Activated CD4-positive, alpha-beta T cell treated with anti-CD3 and anti-CD28 coated beads, Interleukin-2, amount 10 ng/mL, durations not matched to agents 7 days and 5 days (primary cell): ENCODE measurements around the gene EVI5L. TPM values are rescaled to one million over a fixed set of nuclear protein-coding genes. Genes with fewer than 3 reads are reported as not detected.

Experiments used
- CTCF ChIA-PET: fragments of 350-600 bp; sonication (Branson Sonifier 250); formaldehyde crosslinking; loops from one replicate; lab custom pipeline; 2021; ENCODE audit warnings: antibody characterized with exemption; lab: Charles Lee
- POLR2A ChIA-PET: fragments of 350-600 bp; sonication (Branson Sonifier 250); formaldehyde crosslinking; loops from one replicate; lab custom pipeline; 2021; ENCODE audit warnings: antibody characterized with exemption; lab: Charles Lee
- DNase-seq: peaks from one replicate; pipeline ENCODE4 v3.0.0-alpha.2; 2020
- H3K27ac Mint-ChIP-seq: one replicate; pipeline ENCODE4 v1.8.0; 2021; ENCODE audit warnings: mild to moderate bottlenecking, moderate library complexity, mixed read lengths
- H3K27me3 Mint-ChIP-seq: one replicate; pipeline ENCODE4 v1.8.0; 2021; ENCODE audit warnings: mixed read lengths
- H3K36me3 Mint-ChIP-seq: one replicate; pipeline ENCODE4 v1.8.0; 2021; ENCODE audit warnings: low read depth, mixed read lengths
- H3K4me1 Mint-ChIP-seq: one replicate; pipeline ENCODE4 v1.8.0; 2021; ENCODE audit warnings: mixed read lengths
- H3K4me3 Mint-ChIP-seq: one replicate; pipeline ENCODE4 v1.8.0; 2021; ENCODE audit warnings: mild to moderate bottlenecking, moderate library complexity, mixed read lengths
- H3K9me3 Mint-ChIP-seq: one replicate; pipeline ENCODE4 v1.8.0; 2021; ENCODE audit warnings: mixed read lengths
- total RNA-seq, 2 experiments: library from RNA; stranded (reverse); gene quantifications; one replicate each; pipeline ENCODE4 v1.2.3, GENCODE V29; 2021

Gene EVI5L
- total RNA-seq, 2 experiments from 2014 or later = 9.7 to 11.2 TPM

GRCh38 chr19:7874076-7874896, 44.3 kb downstream of the EVI5L start, which contains the start of gene PRR36:
Gene PRR36, minus strand, starts transcription at chr19:7874390. Its CDS starts 701 bp downstream, at chr19:7873689.
- no peak for DNase-seq
- Mint-ChIP-seq H3K27ac (no peak within 1 kb of the TSS), H3K27me3 (peaks cover 34% of the 10 kb centered on the region), H3K36me3 (no peaks in the 10 kb centered on the region), H3K4me3 (peak within 1 kb of the TSS; percentile 58), H3K9me3 (no peaks in the 10 kb centered on the region), H3K4me1 (peaks cover 32% of the 10 kb centered on the region)
- ChIA-PET POLR2A (no interaction called here), CTCF (interaction anchor here (0.6 to 1.5 kb wide), 4 partner anchors 12 to 29 kb away, joined by 3 to 4 read pairs (median 3); partner anchors contain the start of gene MAP2K7)

- Mint-ChIP-seq H3K4me1 (peaks cover 31% of the 10 kb centered on the region), H3K36me3 (no peaks in the 10 kb centered on the region), H3K27ac (no peak overlapping the region), H3K27me3 (peaks cover 34% of the 10 kb centered on the region), H3K4me3 (peak overlapping the region; percentile 48), H3K9me3 (no peaks in the 10 kb centered on the region)
- no peak for DNase-seq
- ChIA-PET CTCF (interaction anchor here (0.8 to 1.5 kb wide), 3 partner anchors 13 to 28 kb away, joined by 3 to 4 read pairs (median 3); partner anchors contain the start of gene MAP2K7), POLR2A (no interaction called here)
These were observed 44.9 kb downstream of the EVI5L start for GRCh38 chr19:7874897-7875273.

GRCh38 chr19:7877249-7877836, 47.3 kb downstream of the EVI5L start:
- POLR2A ChIA-PET = no interaction called here
- CTCF ChIA-PET = interaction anchor here (0.7 to 1.4 kb wide), 4 partner anchors 9 to 28 kb away, joined by 3 to 4 read pairs (median 3); partner anchors contain the start of genes LRRC8E and MAP2K7
- H3K27me3 Mint-ChIP-seq = peaks cover 22% of the 10 kb centered on the region
- H3K27ac Mint-ChIP-seq = no peak overlapping the region
- no peaks in the 10 kb centered on the region for H3K9me3 Mint-ChIP-seq
- no peaks in the 10 kb centered on the region for H3K36me3 Mint-ChIP-seq
- peaks cover 12% of the 10 kb centered on the region for H3K4me1 Mint-ChIP-seq
- DNase-seq = no peak
- H3K4me3 Mint-ChIP-seq = no peak overlapping the region

GRCh38 chr19:7879111-7879807, 49.2 kb downstream of the EVI5L start:
- ChIA-PET CTCF (interaction anchor here (1.4 to 1.5 kb wide), 2 partner anchors 10 to 26 kb away, joined by 4 to 8 read pairs; no protein-coding TSS in a partner anchor), POLR2A (no interaction called here)
- DNase-seq = no peak
- no peaks in the 10 kb centered on the region for H3K36me3 Mint-ChIP-seq
- no peak overlapping the region for H3K27ac Mint-ChIP-seq
- H3K4me3 Mint-ChIP-seq = no peak overlapping the region
- peaks cover 14% of the 10 kb centered on the region for H3K27me3 Mint-ChIP-seq
- peaks cover 9% of the 10 kb centered on the region for H3K4me1 Mint-ChIP-seq
- no peaks in the 10 kb centered on the region for H3K9me3 Mint-ChIP-seq

- Mint-ChIP-seq H3K4me1 (peaks cover 7% of the 10 kb centered on the region), H3K27me3 (peaks cover 10% of the 10 kb centered on the region), H3K4me3 (no peak overlapping the region), H3K9me3 (no peaks in the 10 kb centered on the region), H3K36me3 (no peaks in the 10 kb centered on the region), H3K27ac (no peak overlapping the region)
- ChIA-PET CTCF (interaction anchor here (1.4 to 1.5 kb wide), 2 partner anchors 10 to 26 kb away, joined by 4 to 8 read pairs; no protein-coding TSS in a partner anchor), POLR2A (no interaction called here)
- peak; percentile 35 for DNase-seq
These were observed 49.8 kb downstream of the EVI5L start for GRCh38 chr19:7879836-7880235.

GRCh38 chr19:7881910-7882309, 51.9 kb downstream of the EVI5L start:
- H3K27me3 Mint-ChIP-seq = peaks cover 2% of the 10 kb centered on the region
- H3K4me1 Mint-ChIP-seq = peaks cover 3% of the 10 kb centered on the region
- H3K36me3 Mint-ChIP-seq = no peaks in the 10 kb centered on the region
- H3K27ac Mint-ChIP-seq = no peak overlapping the region
- ChIA-PET POLR2A (no interaction called here), CTCF (interaction anchor here (0.5 to 2.3 kb wide), 4 partner anchors 13 to 20 kb away, joined by 3 to 7 read pairs (median 4); no protein-coding TSS in a partner anchor)
- no peak overlapping the region for H3K4me3 Mint-ChIP-seq
- H3K9me3 Mint-ChIP-seq = no peaks in the 10 kb centered on the region
- DNase-seq = no peak

- CTCF ChIA-PET = interaction anchor here (0.6 to 2.3 kb wide), 6 partner anchors 11 to 1226 kb away, joined by 3 to 7 read pairs (median 3); partner anchors contain the start of gene MAP2K7
These were observed 53.1 kb downstream of the EVI5L start for GRCh38 chr19:7883105-7883504.

GRCh38 chr19:7883796-7884570, 54.0 kb downstream of the EVI5L start:
- no peaks in the 10 kb centered on the region for H3K9me3 Mint-ChIP-seq
- no peak overlapping the region for H3K27ac Mint-ChIP-seq
- no peaks in the 10 kb centered on the region for H3K36me3 Mint-ChIP-seq
- H3K4me1 Mint-ChIP-seq = peaks cover 6% of the 10 kb centered on the region
- ChIA-PET POLR2A (no interaction called here), CTCF (interaction anchor here (0.6 to 2.3 kb wide), 6 partner anchors 10 to 1225 kb away, joined by 3 to 7 read pairs (median 3); partner anchors contain the start of gene MAP2K7)
- peaks cover 7% of the 10 kb centered on the region for H3K27me3 Mint-ChIP-seq
- DNase-seq = no peak
- H3K4me3 Mint-ChIP-seq = no peak overlapping the region

More at GRCh38 chr19:7883105-7883504, 53.1 kb downstream of the EVI5L start:
- Mint-ChIP-seq H3K27me3 (peaks cover 3% of the 10 kb centered on the region), H3K4me1 (peaks cover 3% of the 10 kb centered on the region), H3K9me3 (no peaks in the 10 kb centered on the region), H3K27ac (no peak overlapping the region), H3K36me3 (no peaks in the 10 kb centered on the region), H3K4me3 (no peak overlapping the region)
- POLR2A ChIA-PET = no interaction called here
- no peak for DNase-seq

- H3K9me3 Mint-ChIP-seq = no peaks in the 10 kb centered on the region
- H3K36me3 Mint-ChIP-seq = no peaks in the 10 kb centered on the region
- DNase-seq = no peak
- peaks cover 7% of the 10 kb centered on the region for H3K4me1 Mint-ChIP-seq
- ChIA-PET POLR2A (no interaction called here), CTCF (interaction anchor here (1.0 kb wide), 1 partner anchor 17 kb away, joined by 4 read pairs; no protein-coding TSS in a partner anchor)
- H3K27ac Mint-ChIP-seq = no peak overlapping the region
- no peak overlapping the region for H3K4me3 Mint-ChIP-seq
- H3K27me3 Mint-ChIP-seq = peaks cover 11% of the 10 kb centered on the region
These were observed 55.8 kb downstream of the EVI5L start for GRCh38 chr19:7885818-7886217.

- no peak overlapping the region for H3K4me3 Mint-ChIP-seq
- peaks cover 7% of the 10 kb centered on the region for H3K4me1 Mint-ChIP-seq
- H3K9me3 Mint-ChIP-seq = no peaks in the 10 kb centered on the region
- H3K36me3 Mint-ChIP-seq = no peaks in the 10 kb centered on the region
- H3K27ac Mint-ChIP-seq = no peak overlapping the region
- POLR2A ChIA-PET = no interaction called here
- peaks cover 14% of the 10 kb centered on the region for H3K27me3 Mint-ChIP-seq
- CTCF ChIA-PET = interaction anchor here (1.0 to 2.1 kb wide), 4 partner anchors 10 to 30 kb away, joined by 3 to 7 read pairs (median 4); partner anchors contain the start of gene MAP2K7
- DNase-seq = no peak
These were observed 57.6 kb downstream of the EVI5L start for GRCh38 chr19:7887408-7888144.

GRCh38 chr19:7888145-7888825, 58.3 kb downstream of the EVI5L start, which contains the start of gene LRRC8E:
Gene LRRC8E, plus strand, starts transcription at chr19:7888510. Its CDS starts 7,094 bp downstream, at chr19:7895604.
- ChIA-PET CTCF (interaction anchor here (1.0 to 2.1 kb wide), 4 partner anchors 10 to 29 kb away, joined by 3 to 7 read pairs (median 4); partner anchors contain the start of gene MAP2K7), POLR2A (no interaction called here)
- no peaks in the 10 kb centered on the region for H3K36me3 Mint-ChIP-seq
- H3K4me3 Mint-ChIP-seq = no peak within 1 kb of the TSS
- H3K27ac Mint-ChIP-seq = no peak within 1 kb of the TSS
- no peak for DNase-seq
- H3K27me3 Mint-ChIP-seq = peaks cover 14% of the 10 kb centered on the region
- peaks cover 7% of the 10 kb centered on the region for H3K4me1 Mint-ChIP-seq
- H3K9me3 Mint-ChIP-seq = no peaks in the 10 kb centered on the region
